Erythroblast (primary cell): ENCODE results near the gene PDE6D.

ENCODE experiments used
- GATA1 ChIP-seq: IDR thresholded peaks from 2 replicates; pipeline ENCODE4 v1.6.1; 2011; ENCODE audit warnings: low read depth, mild to moderate bottlenecking, control low read depth, low read length, moderate library complexity
- POLR2A ChIP-seq: IDR thresholded peaks from 2 replicates; pipeline ENCODE4 v1.6.1; 2011; ENCODE audit warnings: mild to moderate bottlenecking, low read length

DNA sequence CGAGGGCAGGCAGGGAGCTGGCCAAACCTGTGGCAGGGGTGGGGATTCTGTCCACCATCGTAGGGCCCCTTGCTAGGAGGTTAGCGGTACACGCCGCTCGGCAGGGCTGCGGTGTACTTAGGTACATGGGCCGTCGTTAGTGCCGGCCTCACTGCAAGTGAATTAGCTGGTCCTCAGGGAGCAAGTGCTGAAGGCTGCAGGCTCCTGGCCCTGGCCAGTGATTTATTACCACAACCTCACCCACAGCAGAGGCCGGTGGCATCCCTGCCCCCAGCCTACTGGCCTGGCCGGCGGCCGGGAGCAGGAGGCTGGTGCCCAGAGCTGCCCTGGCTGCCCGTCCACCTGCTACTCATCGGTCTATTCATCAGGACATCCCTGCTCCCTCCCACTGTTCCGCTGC is 92.4 kb downstream of the PDE6D start:
- no peak for TF ChIP-seq POLR2A
- TF ChIP-seq GATA1: no peak
